GM21723 (cell line): Measurements from ENCODE around the gene ZNF622.
A peak's percentile ranks its signal among the peaks of the same experiment; 100 is the strongest.
"Not testable (repeated sequence)": the region's sequence is repeated elsewhere in the genome, so short reads cannot be mapped to it uniquely, and the experiment has no call there.

Experiments
- ATAC-seq: cut with Tn5 transposase; IDR thresholded peaks from one replicate; pipeline ENCODE4 v1.9.1; 2021; ENCODE audit warnings: mild to moderate bottlenecking, moderate library complexity; ENCODE audit not compliant: unreplicated experiment

ZNF622 gene

DNA sequence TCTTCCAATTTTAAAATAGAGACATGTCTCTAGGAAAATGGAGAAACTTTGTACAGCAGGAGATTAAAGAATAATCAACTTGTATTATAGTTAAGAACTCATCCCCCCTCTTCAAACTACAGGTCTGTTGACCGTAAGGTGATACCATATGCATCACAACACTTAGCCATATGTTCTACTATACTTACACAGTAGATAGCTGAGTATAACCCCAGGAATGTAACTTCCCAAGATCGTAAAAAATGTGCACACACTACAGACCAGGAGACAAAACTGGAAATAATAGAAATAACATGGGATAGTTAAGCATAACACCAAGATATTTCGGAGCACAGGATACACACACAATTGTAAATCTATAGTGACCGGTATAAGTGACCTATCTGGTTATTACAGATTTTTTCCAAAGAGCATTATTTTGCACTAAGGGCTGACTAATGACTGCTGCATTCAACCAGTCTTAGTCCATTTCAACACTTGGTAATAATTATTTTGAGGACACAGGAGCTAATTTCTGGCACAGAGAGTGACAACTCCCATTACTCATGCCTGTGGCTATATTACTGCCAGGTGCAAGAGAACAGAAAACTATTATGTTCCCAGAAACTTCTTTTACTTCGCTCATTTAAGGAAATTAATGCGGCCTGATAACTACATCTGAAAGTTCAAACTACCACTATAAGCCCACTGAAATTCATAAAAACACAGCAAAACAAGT lies 15.4 kb upstream of the ZNF622 start:
- ATAC-seq = no peak

DNA sequence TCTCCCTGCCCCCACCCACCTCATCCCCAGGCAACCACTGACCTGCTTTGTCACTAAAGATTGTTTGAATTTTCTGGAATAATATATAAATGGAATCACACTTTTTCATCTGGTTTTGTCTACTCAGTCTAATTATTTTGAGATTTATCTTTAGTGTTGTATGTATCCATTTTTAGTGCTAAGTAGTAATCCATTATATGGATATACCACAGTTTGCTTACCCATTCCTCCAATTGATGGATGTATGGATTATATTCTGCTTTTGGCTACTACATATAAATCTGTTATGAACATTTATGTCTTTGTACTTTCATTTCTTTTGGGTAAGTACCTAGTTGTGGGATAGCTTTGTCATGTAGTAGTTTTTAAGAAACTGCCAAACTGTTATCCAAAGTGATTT lies 14.5 kb upstream of the ZNF622 start:
- ATAC-seq = no peak

- no peak for ATAC-seq
Measured at GRCh38 chr5:16477541-16477940, 11.9 kb upstream of the ZNF622 start.

DNA sequence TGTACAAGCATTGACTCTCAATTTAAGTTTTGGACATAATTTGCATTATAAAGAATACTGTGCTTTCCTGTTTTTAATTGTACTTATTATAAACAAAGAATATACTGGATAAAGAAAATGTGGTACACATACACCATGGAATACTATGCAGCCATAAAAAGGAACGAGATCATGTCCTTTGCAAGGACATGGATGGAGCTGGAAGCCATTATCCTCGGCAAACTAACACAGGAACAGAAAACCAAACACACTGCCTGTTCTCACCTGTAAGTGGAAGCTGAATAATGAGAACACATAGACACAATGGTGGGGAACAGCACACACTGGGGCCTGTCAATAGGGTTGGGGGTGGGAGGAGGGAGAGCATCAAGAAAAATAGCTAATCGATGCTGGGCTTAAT lies 10.8 kb upstream of the ZNF622 start:
- ATAC-seq = not testable (repeated sequence)

- no peak for ATAC-seq
Measured at GRCh38 chr5:16471387-16471786, 5.8 kb upstream of the ZNF622 start.

DNA sequence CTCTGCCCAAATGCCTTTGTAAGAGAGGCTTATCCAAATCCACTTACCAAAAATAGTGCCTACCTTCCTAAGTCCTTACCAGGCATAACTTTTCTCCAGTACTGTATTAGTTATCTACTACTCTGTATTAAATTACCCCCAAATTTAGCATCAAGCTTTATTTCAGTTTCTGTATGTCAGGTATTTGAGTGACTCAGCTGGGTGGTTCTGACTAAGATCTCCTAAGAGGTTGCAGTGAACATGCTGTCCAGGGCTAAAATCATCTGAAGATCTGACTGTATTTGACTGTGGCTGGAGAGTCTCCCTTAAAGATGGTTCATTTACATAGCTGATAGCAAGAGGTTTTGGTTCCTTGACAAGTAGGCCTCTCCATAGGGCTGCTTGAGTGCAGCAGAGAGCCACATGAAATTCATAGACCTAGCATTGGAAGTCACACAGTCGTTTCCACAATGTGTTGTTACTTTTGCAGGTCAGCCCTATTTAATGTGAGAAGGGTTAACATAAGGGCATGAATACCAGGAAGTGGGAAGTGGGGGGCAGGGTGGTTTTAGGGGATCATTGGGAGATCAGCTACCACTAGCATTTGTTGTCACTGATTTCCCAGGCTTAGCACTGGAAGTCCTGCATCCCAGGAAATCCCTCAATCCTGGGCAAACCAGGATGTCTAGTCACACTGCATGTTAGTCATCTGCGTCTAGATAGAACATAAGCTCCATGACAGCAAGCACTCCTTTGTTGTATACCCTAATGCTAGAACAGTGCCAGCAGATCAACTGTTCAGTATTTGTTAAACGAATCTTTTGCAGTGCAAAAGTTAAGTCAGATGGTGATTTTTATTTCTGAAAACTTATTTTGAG lies 2.0 kb upstream of the ZNF622 start:
- ATAC-seq = peak; percentile 61

GRCh38 chr5:16464664-16465543 lies 696 bp downstream of the ZNF622 start:
- no peak for ATAC-seq

DNA sequence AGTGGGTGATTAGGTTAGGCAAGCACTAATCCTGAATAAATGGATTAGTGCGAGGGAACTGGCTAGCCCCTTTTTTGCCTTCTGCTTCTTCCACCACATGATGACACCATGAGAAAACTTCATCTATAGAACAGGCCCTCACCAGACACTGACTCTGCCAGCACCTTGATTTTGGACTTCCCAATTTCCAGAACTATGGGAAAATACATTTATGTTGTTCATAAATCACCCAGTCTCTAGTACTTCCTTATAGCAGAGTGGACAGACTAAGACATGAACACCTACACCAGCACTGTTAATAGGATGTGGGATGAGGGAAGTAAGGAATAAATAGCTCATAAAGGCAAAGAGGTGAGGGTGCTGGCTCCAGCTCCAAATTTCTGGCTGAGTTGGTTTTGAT lies 1.4 kb downstream of the ZNF622 start:
- ATAC-seq = no peak

GRCh38 chr5:16461782-16462181 lies 3.8 kb downstream of the ZNF622 start:
- ATAC-seq = no peak

GRCh38 chr5:16461026-16461425 lies 4.6 kb downstream of the ZNF622 start:
- ATAC-seq = no peak

DNA sequence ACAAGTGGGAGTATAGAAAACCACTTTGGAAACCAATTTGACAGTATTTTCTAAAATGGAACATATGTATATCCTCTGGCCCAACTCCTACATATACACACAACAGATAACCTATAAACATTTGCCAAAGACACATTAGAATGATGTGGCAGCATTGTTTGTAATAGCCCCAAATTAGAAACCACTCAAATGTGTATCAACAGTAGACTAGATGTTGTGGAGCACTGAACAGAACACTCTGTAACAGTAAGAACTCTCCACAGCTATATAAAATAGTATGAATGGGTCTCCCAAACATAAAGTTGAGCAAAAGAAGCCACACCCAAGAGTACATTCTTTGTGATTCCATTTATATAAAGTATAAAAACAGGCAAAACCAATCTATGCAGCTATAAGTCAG lies 6.1 kb downstream of the ZNF622 start:
- no peak for ATAC-seq

DNA sequence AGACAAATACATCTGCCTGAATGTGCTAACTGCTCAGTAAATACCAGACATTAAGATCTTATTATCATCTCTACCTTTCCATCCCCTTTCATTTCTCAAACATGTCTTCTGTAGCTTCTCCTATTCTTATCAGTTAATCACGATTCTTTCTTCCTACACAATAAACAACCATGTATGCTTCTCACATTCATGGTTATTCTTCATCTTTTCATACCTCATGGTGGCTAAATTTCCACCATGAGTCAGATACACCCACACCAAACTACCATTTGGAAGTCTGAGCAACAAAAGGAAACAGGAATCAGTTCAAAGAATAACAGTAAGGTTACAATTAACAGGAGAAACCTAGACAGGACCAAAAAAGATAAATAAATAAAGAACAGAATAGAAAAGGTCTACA lies 7.7 kb downstream of the ZNF622 start:
- ATAC-seq = no peak

GRCh38 chr5:16457451-16457850 lies 8.1 kb downstream of the ZNF622 start:
- no peak for ATAC-seq

GRCh38 chr5:16456103-16456832 lies 9.3 kb downstream of the ZNF622 start:
- ATAC-seq = peak; percentile 71

- ATAC-seq = no peak
Measured at GRCh38 chr5:16455668-16456067, 9.9 kb downstream of the ZNF622 start.

DNA sequence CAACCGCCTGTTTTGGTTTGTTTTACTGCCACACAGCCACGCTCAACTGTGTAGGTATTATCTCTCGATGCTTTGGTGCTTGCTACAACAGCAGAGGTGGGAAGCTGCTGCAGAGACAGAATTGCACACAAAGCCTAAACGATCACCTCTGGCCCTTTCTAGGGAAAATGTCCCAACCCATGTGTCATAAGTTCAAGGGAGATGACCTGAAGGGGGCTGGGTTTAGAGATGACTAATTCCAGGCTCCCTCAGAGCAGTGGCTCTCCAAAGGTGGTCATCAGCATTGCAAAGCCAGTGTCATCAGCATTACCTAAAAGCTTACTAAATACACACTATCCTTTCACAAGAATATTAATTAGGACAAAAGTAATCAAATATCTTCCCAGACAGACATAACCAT lies 10.9 kb downstream of the ZNF622 start:
- no peak for ATAC-seq

- no peak for ATAC-seq
Measured at GRCh38 chr5:16453609-16454008, 12.0 kb downstream of the ZNF622 start.

DNA sequence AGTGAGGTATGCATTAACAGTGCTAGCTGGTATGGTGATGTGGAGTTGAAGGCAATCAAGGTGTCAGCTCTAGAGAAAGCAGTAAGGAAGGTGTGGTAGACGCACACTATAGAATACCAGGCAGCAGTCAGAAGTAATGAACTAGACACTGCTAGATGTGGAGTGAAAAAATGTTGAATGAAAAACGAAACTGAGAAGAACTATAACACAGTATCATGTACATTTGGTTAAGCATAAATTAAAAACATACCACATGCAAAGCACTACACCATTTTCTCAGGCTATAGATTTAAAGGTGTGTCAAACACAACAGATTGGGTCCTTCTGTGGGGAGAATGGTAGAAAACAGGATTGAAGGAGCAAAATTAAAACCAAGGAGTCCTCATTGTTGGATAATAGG lies 15.4 kb downstream of the ZNF622 start:
- ATAC-seq = peak; percentile 56

DNA sequence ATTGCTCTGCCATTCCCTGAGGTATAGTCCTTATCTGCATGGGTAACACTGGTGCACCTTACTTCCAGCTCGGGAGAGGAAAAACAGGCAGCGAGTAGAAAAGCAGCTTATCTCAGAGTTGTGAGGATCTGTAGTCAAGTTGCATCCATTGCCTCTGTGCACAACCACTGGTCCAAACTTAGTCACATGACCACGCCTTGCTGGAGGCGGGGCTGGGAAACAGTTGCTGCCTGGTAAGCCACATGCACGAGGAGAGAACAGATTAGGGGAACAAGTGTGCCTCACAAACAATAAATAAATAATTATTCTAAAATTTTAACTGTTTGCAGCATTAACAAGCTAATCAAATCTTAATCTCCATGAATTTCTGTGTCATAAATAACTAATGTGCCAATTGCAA lies 18.6 kb downstream of the ZNF622 start:
- no peak for ATAC-seq

- no peak for ATAC-seq
Measured at GRCh38 chr5:16437977-16438376, 27.6 kb downstream of the ZNF622 start.
